ENCODE results near the gene RNF208.

The RNF208 gene

DNA sequence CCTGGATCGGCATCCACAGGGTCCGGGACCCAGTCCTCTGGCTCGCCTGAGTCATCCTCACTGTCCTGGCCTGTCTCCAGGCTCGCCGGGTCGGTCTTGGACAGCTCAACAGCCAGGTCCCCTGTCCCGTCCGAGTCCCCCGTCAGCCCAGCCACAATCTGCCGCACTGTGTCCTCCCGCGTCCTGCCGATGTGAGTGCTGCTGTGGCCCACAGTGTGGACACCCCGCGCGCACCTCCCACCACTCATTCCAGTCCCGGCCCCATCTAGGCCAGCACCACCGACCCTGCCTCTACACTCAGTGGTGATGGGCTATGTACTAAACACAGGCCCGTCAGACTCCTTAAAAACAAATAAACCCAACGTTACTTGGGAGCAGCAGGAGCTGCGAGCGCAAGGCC is 40.4 kb downstream of the RNF208 start:
- Histone ChIP-seq H3K4me1 (ENCODE audit: control insufficient read depth, insufficient read depth, low read length) (peaks cover 2% of the 10 kb centered on the region), H3K27me3 (ENCODE audit: control insufficient read depth, insufficient read depth, low read length) (no peaks in the 10 kb centered on the region), H3K27ac (ENCODE audit: low read depth, low read length) (no peak overlapping the region), H3K9ac (ENCODE audit: low read length) (no peak overlapping the region), H3K4me3 (ENCODE audit: low read length) (no peak overlapping the region), H3K36me3 (ENCODE audit: control insufficient read depth, insufficient read depth, low read length) (peaks cover 38% of the 10 kb centered on the region)

DNA sequence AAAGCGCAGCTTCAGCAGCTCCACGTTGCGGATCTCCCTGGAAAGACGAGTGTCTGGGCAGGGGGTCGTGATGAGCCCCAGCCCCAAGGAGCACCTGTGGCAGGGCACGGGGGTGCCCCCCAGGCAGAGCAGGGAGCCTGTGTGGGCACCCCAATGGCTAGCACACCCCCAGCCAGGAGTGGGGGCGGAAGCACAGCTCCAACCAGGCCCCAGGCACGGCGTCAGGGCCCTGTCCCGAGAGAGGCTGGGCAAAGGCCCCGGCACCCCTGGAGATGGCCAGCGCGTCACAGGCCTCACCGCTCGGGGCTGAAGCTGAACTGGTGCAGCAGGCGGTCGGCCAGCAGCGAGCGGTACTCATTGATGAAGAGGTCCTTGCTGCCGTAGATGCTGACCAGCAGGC is 41.5 kb downstream of the RNF208 start:
- no peaks in the 10 kb centered on the region for H3K4me1 ChIP-seq (ENCODE audit: control insufficient read depth, insufficient read depth, low read length)
- no peak overlapping the region for H3K9ac ChIP-seq (ENCODE audit: low read length)
- H3K27me3 ChIP-seq (ENCODE audit: control insufficient read depth, insufficient read depth, low read length) = no peaks in the 10 kb centered on the region
- peaks cover 33% of the 10 kb centered on the region for H3K36me3 ChIP-seq (ENCODE audit: control insufficient read depth, insufficient read depth, low read length)
- H3K27ac ChIP-seq (ENCODE audit: low read depth, low read length) = no peak overlapping the region
- H3K4me3 ChIP-seq (ENCODE audit: low read length) = no peak overlapping the region

DNA sequence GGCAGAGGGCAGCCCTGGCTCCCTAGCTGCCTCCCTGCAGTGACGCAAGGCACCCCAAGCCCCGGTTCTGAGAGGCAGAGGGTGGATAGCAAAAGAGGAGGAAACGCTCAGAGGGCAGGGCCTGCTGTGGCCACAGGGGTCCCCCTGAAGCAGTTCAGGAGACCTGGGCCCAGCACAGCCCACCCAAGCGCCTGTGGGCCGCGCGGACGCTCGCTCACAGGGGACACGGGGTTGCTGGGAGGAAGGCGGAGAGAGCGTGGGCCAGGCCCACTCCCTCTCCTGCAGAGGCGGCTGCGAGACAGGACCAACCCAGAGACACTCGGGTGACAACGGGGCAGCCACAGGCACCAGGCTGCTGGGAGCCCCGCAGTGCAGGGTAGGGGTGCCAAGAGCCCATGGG is 42.3 kb downstream of the RNF208 start:
- Histone ChIP-seq H3K27me3 (ENCODE audit: control insufficient read depth, insufficient read depth, low read length) (no peaks in the 10 kb centered on the region), H3K4me1 (ENCODE audit: control insufficient read depth, insufficient read depth, low read length) (no peaks in the 10 kb centered on the region), H3K36me3 (ENCODE audit: control insufficient read depth, insufficient read depth, low read length) (peaks cover 33% of the 10 kb centered on the region), H3K4me3 (ENCODE audit: low read length) (no peak overlapping the region), H3K27ac (ENCODE audit: low read depth, low read length) (no peak overlapping the region), H3K9ac (ENCODE audit: low read length) (no peak overlapping the region)

DNA sequence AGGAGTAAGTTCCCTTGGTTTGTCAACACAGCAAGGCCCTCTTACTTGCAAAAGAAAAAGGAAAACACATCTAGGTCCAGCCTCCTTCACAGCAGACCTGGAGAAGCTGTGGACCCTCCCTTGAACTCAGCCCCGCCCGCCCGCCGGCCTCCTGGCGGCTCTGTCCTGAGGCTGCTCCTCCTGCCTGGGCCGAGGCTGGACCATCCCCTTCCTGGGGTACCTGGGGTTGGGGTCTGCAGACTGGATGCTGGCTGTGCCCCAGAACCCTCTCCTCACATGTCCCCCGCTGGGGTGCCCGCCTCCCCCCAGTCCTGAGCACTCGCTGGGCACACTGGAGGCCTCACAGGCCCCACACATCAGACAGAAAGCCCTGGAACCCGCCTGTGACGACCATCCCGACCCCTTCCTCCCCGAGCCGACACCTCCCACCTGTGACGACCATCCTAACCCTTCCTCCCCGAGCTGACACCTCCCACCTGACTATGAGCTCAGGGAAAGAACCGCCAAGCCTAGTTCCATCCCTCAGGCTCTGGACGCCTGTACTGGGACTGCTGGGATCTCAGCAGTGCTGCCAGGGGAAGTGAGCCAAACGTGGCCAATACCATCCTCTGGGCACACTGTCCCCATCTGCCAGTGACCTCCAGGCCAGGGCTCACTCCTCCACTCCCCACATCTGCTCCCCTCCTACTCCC is 43.0 kb downstream of the RNF208 start:
- Histone ChIP-seq H3K27ac (ENCODE audit: low read depth, low read length) (no peak overlapping the region), H3K9ac (ENCODE audit: low read length) (no peak overlapping the region), H3K27me3 (ENCODE audit: control insufficient read depth, insufficient read depth, low read length) (no peaks in the 10 kb centered on the region), H3K36me3 (ENCODE audit: control insufficient read depth, insufficient read depth, low read length) (peaks cover 33% of the 10 kb centered on the region), H3K4me3 (ENCODE audit: low read length) (no peak overlapping the region), H3K4me1 (ENCODE audit: control insufficient read depth, insufficient read depth, low read length) (no peaks in the 10 kb centered on the region)

DNA sequence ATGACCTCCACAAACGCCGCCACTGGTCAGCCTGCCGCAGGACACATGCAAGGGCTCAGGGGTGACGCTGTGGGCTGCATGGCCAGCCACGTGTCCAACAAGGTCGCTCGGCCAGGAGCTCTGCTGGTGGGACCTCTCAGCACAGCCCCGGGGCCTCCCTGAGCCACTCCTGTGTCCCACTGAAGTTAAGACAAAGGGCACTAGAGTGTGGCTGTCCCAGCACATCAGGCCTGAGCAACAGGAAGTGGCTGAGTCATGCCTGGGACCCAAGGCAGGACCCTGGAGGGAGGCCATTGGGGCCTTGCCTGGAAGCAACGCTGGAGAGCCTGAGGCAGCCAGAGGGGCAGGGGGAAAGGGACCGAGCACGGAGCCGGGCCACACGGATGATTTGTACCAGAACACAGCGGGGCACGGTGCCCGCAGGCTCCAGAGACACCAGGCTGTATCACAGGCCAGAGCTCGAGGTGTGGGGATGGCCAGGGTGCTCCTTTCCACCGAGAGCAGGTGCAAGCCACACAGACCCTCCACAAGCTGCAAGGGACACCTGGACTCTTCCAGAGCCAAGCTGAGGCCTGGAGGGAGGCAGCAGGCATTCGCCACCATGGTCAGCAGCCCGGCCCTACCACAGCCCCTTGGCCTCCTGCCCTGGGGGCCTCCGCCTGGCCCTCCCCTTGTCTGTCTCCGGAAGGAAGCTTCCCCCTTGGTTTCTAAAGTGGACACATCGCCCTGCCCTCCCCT is 43.7 kb downstream of the RNF208 start:
- Histone ChIP-seq H3K4me1 (ENCODE audit: control insufficient read depth, insufficient read depth, low read length) (no peaks in the 10 kb centered on the region), H3K9ac (ENCODE audit: low read length) (no peak overlapping the region), H3K36me3 (ENCODE audit: control insufficient read depth, insufficient read depth, low read length) (peaks cover 27% of the 10 kb centered on the region), H3K27me3 (ENCODE audit: control insufficient read depth, insufficient read depth, low read length) (peaks cover 4% of the 10 kb centered on the region), H3K4me3 (ENCODE audit: low read length) (no peak overlapping the region), H3K27ac (ENCODE audit: low read depth, low read length) (no peak overlapping the region)

DNA sequence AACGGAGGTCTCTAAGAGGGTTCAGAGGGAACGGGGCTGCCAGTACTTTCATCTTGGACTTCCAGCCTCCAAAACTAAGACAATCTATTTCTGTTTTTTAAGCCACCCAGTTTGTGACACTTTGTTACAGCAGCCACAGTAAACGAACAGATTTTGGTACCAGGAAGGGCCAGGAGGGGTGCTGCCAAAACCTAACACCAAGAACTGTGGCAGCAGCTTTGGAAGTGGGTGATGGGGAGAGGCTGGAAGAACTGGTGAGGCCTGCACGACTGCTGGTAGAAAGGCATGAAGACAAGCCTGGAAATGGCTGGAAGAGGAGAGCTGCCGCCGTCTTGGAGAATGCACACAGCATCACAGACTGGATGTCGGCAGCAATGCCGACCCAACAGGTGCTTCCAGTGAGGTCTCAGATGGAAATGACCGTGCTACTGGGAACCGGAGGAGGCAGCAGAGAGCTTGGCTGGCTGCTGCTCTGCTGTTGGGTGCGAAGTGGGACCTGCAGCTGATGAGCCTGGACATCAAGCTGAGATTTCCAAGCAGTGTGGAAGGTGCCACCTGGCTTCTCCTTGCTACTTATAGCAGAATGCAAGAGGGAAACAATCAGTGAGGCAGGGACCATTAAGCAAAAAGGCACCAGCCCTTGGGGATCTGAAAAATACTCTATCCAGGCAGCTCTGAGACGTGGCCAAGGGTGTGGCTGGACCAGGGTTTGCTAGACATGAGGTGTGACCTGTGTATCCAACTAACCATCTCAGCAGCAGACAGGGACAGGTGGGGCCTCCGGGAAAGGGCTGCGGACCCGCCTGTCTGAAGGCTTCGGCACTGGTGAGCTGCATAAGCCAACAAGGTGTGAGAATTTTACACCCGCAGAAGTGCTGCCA is 45.5 kb downstream of the RNF208 start:
- Histone ChIP-seq H3K4me3 (ENCODE audit: low read length) (no peak overlapping the region), H3K27ac (ENCODE audit: low read depth, low read length) (no peak overlapping the region), H3K27me3 (ENCODE audit: control insufficient read depth, insufficient read depth, low read length) (peaks cover 8% of the 10 kb centered on the region), H3K4me1 (ENCODE audit: control insufficient read depth, insufficient read depth, low read length) (no peaks in the 10 kb centered on the region), H3K36me3 (ENCODE audit: control insufficient read depth, insufficient read depth, low read length) (peaks cover 17% of the 10 kb centered on the region), H3K9ac (ENCODE audit: low read length) (no peak overlapping the region)

DNA sequence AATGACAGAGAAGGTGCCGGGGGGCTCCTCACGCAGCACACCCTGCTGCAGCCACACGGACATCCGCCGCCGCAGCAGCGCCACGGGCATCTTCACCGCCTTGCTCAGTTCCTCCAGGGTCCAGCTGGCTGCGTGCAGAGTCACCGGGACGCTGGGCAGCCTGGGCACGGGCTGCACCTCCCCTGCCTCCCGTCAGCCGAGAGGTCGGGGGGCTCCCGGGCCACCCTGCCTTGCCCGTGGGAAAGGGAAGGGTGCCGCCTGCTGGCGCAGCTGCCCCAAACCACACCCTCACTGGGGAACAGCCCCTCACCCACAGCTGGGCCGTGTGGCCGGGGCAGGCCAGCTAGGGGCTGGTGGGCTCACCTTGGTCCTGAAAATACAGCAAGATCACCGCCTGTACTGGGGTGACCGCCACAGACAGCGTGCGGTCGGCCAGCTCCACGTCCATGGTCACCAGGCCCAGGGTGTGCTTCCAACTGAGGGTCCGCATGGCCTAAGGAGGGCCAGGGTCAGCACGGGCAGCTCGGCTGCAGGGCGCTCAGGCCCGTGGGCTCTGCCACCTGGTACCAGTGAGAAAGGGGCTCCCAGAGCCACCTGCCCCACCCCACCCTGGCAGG is 46.6 kb downstream of the RNF208 start:
- Histone ChIP-seq H3K4me1 (ENCODE audit: control insufficient read depth, insufficient read depth, low read length) (no peaks in the 10 kb centered on the region), H3K9ac (ENCODE audit: low read length) (no peak overlapping the region), H3K36me3 (ENCODE audit: control insufficient read depth, insufficient read depth, low read length) (peaks cover 12% of the 10 kb centered on the region), H3K27ac (ENCODE audit: low read depth, low read length) (no peak overlapping the region), H3K27me3 (ENCODE audit: control insufficient read depth, insufficient read depth, low read length) (peaks cover 11% of the 10 kb centered on the region), H3K4me3 (ENCODE audit: low read length) (no peak overlapping the region)

DNA sequence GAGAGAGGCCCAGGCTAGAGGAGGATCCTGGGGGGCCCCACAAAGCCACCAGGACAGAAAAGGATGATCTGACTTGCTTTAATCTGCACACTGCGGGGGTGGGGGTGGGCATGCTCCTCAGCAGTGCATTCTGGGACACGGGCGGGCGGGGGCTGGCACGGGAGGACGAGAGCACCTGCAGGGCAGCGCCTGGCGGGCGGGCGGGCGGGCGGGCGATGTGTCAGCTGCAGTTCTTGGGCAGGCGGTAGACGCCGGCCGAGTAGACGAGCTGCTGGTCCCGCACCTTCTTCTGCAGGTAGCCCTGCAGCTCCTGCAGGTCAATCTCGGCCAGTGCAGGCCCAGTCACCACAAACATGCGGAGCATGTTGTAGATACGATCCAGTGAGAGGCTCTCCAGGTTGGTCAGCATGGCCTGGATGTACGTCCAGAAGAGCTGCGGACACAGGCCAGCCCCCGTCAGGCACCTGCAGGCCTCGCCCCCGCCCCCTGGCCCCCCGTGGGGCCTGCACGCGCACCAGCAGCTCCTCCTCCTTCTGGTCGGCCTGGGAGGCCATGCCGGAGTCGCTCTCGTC is 47.2 kb downstream of the RNF208 start:
- Histone ChIP-seq H3K27ac (ENCODE audit: low read depth, low read length) (no peak overlapping the region), H3K36me3 (ENCODE audit: control insufficient read depth, insufficient read depth, low read length) (peaks cover 10% of the 10 kb centered on the region), H3K4me3 (ENCODE audit: low read length) (no peak overlapping the region), H3K27me3 (ENCODE audit: control insufficient read depth, insufficient read depth, low read length) (peaks cover 17% of the 10 kb centered on the region), H3K4me1 (ENCODE audit: control insufficient read depth, insufficient read depth, low read length) (no peaks in the 10 kb centered on the region), H3K9ac (ENCODE audit: low read length) (no peak overlapping the region)

DNA sequence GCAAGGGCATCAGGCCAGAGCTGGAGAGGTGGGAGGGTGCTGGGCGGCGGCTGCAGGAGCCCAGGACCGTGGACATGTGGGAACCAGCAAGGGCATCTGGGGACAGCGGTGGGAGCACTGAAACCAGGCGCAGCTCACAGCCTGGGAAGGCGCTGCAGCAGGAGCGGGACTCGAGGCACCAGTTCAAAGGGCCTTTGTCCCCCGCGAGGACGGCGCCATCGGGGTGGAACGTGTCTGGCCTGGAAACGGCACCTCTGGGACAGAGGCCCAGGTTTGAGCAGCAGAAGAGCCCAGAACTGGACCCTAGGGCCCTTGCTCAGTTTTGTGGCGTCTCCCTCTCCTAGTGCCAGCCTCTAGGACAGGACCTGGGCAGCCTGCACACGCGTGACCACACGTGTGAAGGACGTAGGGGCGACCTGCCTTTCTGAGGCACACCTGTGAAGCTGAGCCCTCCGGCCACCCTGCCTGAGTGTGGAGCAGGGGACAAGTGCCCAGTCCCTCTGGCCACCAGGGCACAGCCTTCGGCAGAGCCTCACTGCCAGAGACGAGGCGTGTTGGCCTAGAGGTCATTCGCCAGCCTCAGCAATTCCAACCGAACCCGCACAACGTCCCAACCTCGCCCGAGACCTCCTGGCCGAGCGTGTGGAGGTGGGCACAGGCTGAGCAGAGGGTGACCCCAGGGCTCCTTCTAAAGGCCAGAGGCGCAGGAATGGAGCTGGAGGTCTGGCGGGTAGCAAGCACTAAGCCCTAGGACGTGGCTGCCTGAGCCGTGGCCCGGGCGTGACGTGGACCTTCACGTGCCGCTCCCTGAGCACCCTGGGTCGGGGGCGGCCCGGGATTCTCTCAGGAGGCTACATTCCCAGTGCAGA is 48.0 kb downstream of the RNF208 start:
- Histone ChIP-seq H3K9ac (ENCODE audit: low read length) (no peak overlapping the region), H3K36me3 (ENCODE audit: control insufficient read depth, insufficient read depth, low read length) (peaks cover 6% of the 10 kb centered on the region), H3K27ac (ENCODE audit: low read depth, low read length) (no peak overlapping the region), H3K4me1 (ENCODE audit: control insufficient read depth, insufficient read depth, low read length) (no peaks in the 10 kb centered on the region), H3K4me3 (ENCODE audit: low read length) (no peak overlapping the region), H3K27me3 (ENCODE audit: control insufficient read depth, insufficient read depth, low read length) (peaks cover 25% of the 10 kb centered on the region)

DNA sequence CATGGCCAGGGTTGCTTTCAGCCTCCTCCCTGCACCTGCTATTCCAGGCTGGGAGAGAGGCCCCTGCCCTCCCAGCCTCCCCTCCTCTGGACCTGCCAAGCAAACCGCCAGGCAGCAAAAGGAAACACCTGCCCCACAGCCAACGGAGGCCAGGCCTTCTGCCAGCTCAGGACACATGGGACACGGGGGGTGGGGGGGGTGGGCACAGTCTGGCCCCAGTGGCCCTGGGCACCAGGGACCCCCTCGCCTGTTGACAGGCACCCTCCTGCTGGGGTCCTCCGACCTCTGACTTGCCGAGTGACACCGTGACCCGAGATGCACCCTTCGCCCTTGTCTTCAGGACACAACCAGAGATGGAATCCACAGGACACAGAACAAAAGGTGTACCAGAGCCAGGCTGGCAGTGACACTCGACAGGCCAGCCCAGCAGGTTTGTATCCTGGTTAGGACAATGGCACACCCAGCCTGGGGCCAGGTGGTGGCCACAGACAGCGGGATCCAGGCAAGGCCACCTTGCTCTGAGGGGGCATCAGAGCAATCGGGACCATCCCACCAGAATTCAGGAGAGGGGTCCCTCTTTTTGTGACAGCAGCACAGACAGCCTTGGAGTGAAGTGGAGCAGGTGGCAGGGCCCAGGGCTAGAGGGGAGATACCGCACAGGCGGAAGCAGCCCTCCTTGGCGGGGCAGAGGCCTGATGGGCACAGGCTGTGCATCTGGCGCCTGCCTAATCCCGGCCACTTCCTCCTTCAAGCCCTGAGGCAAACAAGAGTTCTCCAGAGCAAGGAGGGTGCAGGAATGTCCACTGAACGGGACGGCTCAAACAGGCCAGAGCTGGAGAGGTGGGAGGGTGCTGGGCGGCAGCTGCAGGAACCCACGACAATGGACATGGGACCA is 48.9 kb downstream of the RNF208 start:
- no peaks in the 10 kb centered on the region for H3K4me1 ChIP-seq (ENCODE audit: control insufficient read depth, insufficient read depth, low read length)
- H3K27me3 ChIP-seq (ENCODE audit: control insufficient read depth, insufficient read depth, low read length) = peaks cover 30% of the 10 kb centered on the region
- no peak overlapping the region for H3K4me3 ChIP-seq (ENCODE audit: low read length)
- no peak overlapping the region for H3K9ac ChIP-seq (ENCODE audit: low read length)
- no peak overlapping the region for H3K27ac ChIP-seq (ENCODE audit: low read depth, low read length)
- no peaks in the 10 kb centered on the region for H3K36me3 ChIP-seq (ENCODE audit: control insufficient read depth, insufficient read depth, low read length)
